Stomach (tissue), 9 donors: Measurements from ENCODE around the gene MPZL1. TPM values are rescaled to one million over a fixed set of nuclear protein-coding genes. Genes with fewer than 3 reads are reported as not detected.

Experiments
- DNase-seq, 2 donors: peaks; one replicate each; pipeline versions ENCODE4 v3.0.0 to v3.0.0-alpha.2; 2013 to 2019
- H3K27ac ChIP-seq, 5 donors: fragments of 200-600 bp in 4 of 5; sonication (generic) in 4 of 5; one replicate each; pipeline ENCODE4 v1.5.1; 2013 to 2019; ENCODE audit warnings: mild to moderate bottlenecking in 1 of 5, moderate library complexity in 1 of 5
- H3K27me3 ChIP-seq, 3 donors: fragments of 200-600 bp; sonication (generic); one replicate each; pipeline ENCODE4 v1.5.1; 2017 to 2019; ENCODE audit warnings: mixed run types in 1 of 3
- H3K36me3 ChIP-seq, 4 donors: fragments of 200-600 bp; sonication (generic); 1 replicate in 3 of 4; 2 replicates in 1 of 4; pipeline ENCODE4 v1.5.1; 2016 to 2019
- H3K4me1 ChIP-seq, 4 donors: fragments of 200-600 bp; sonication (generic); one replicate each; pipeline ENCODE4 v1.5.1; 2016 to 2019
- H3K4me3 ChIP-seq, 4 donors: fragments of 200-600 bp; sonication (generic) in 3 of 4; one replicate each; pipeline ENCODE4 v1.5.1; 2016 to 2019; ENCODE audit warnings: mild to moderate bottlenecking in 1 of 4
- H3K9me3 ChIP-seq, 4 donors: fragments of 200-600 bp; sonication (generic); one replicate each; pipeline ENCODE4 v1.5.1; 2016 to 2019
- EP300 ChIP-seq: sonication (generic); formaldehyde crosslinking; IDR thresholded peaks from one replicate; pipeline ENCODE4 v1.6.1; 2017; ENCODE audit warnings: antibody characterized with exemption
- POLR2A ChIP-seq, 4 donors: fragments of 450-650 bp; IDR thresholded peaks; one replicate each; pipeline ENCODE4 v1.6.1; 2016; ENCODE audit warnings: antibody characterized with exemption in 4 of 4, control low read depth in 2 of 4, mild to moderate bottlenecking in 1 of 4, moderate library complexity in 1 of 4
- POLR2AphosphoS5 ChIP-seq, 3 donors: sonication (generic); formaldehyde crosslinking; IDR thresholded peaks; one replicate each; pipeline ENCODE4 v1.6.1; 2016; ENCODE audit warnings: antibody characterized with exemption in 3 of 3
- WGBS, 5 donors: extraction: QIAGEN DNeasy Blood & Tissue Kit in 3 of 5; methylation state at CpG; one replicate each; pipeline versions ENCODE4 v1.1.5 to v1.1.7; 2013 to 2018; 5-methylcytosine and 5-hydroxymethylcytosine counted together
- intact Hi-C: fragments of 100-400 bp; cut with DNase I; formaldehyde crosslinking; loops from one replicate; pipeline ENCODE4 v1.15.1; 2023; ENCODE audit warnings: low total_unique reads
- polyA plus RNA-seq, 3 donors: library from polyadenylated mRNA; stranded (reverse); fragments of 200-250 nt; gene quantifications; one replicate each; pipeline ENCODE4 v1.2.3, GENCODE V29; 2013
- total RNA-seq, 5 donors: library from RNA; depleted of rRNA; stranded (reverse); fragments of >200 nt; gene quantifications; one replicate each; pipeline versions ENCODE4 v1.1.0 to v1.2.3, GENCODE V29; 2014 to 2016
- TF ChIP-seq, protein P1 (sequence below), 7 experiments: fragments of 450-650 bp in 4 of 7; fragments of 200-600 bp in 3 of 7; sonication (generic) in 3 of 7; IDR thresholded peaks; one replicate each; pipeline ENCODE4 v1.5.1; 2016 to 2019; ENCODE audit warnings: antibody characterized with exemption in 7 of 7, control low read depth in 2 of 7, mild to moderate bottlenecking in 1 of 7
- donor health status: healthy with polysubstance abuse.
- donor health status: Bipolar disorder and iron deficiency.
- donor health status: healthy.

The MPZL1 gene
- total and polyA plus RNA-seq, 8 donors, result 7.2 to 115 (median 30.6) TPM

DNA sequence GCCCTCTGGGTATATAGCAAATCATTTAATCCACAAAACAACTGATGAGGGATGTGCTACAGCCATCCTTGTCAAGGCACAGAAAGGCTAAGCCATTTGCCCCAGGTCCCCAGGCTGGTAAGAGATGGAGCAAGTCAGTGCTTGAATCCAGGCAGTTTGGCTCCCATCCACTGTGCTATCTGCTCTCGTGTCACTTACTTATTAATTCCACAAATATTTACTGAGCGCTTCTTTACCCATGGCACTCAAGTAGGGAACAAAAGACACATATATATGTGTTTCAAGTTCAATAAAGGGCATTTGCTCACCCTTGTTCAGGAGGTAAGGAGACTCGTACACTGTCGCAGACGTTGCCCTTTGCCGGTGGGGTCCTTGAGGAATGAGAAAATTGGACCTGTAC, 38.6 kb upstream of the MPZL1 start:
- TF ChIP-seq POLR2AphosphoS5 (IDR thresholded peaks at IDR 0.05), result no peak
- TF ChIP-seq EP300, result no peak
- TF ChIP-seq, protein P1, sequence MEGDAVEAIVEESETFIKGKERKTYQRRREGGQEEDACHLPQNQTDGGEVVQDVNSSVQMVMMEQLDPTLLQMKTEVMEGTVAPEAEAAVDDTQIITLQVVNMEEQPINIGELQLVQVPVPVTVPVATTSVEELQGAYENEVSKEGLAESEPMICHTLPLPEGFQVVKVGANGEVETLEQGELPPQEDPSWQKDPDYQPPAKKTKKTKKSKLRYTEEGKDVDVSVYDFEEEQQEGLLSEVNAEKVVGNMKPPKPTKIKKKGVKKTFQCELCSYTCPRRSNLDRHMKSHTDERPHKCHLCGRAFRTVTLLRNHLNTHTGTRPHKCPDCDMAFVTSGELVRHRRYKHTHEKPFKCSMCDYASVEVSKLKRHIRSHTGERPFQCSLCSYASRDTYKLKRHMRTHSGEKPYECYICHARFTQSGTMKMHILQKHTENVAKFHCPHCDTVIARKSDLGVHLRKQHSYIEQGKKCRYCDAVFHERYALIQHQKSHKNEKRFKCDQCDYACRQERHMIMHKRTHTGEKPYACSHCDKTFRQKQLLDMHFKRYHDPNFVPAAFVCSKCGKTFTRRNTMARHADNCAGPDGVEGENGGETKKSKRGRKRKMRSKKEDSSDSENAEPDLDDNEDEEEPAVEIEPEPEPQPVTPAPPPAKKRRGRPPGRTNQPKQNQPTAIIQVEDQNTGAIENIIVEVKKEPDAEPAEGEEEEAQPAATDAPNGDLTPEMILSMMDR (IDR thresholded peaks at IDR 0.05), result no peak
- TF ChIP-seq POLR2A (IDR thresholded peaks at IDR 0.05), result no peak
- Histone ChIP-seq H3K9me3 (no peaks in the 10 kb centered on the region), H3K27me3 (no peaks in the 10 kb centered on the region), H3K4me3 (no peak overlapping the region), H3K27ac (peak overlapping the region in 3 of 5 donors; percentile 50 to 76 (median 67)), H3K36me3 (peaks cover 0 to 20% (median 6%) of the 10 kb centered on the region in 4 donors), H3K4me1 (peaks cover 11 to 73% (median 39%) of the 10 kb centered on the region in 4 donors)
- 50 to 65% (median 56%) methylated on average over 6 of the region's 6 CpGs for WGBS, 5 donors
- no peak for DNase-seq
- intact Hi-C loops, result no loop called here

DNA sequence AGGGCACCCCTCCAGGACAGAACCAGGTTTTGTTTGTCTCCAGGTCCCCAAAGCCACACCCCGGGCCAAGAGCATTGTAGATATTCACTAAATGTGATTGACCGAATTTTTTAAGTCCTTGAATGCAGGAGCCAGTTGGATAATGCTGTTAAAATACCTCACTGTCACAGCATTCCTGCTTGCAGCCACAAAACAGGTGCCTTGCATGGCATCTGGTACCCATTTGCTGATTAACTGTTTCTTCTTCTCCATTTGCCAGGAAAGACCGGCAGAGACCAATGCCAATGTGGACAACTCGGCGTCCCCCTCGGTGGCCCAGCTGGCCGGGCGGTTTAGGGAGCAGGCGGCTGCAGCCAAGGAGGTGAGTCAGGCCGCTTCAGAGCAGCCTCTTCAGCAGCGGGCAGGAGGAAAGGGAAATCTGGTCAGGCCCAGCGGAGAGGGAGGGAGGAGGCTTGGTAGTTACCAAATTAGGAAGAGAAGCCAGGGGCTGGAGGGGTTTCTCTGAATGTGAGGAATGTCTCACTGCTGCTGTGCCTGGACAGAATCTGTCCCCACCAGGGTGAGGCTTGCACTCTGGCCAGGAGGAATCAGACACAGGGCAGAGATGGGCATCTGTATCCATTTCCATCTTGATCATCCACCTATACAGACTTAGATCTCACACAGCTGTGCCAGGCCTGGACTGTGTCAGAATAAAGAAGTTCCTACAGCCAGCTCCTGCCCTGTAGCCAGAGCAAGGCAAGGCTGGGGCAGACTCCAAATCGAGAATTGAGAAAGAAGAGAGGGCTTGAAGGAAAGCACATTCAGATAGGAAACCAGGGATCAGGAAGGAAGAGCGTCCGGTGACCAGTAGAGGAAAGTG, 37.9 kb upstream of the MPZL1 start:
- intact Hi-C loops, result no loop called here
- Histone ChIP-seq H3K4me1 (peaks cover 11 to 73% (median 42%) of the 10 kb centered on the region in 4 donors), H3K9me3 (no peaks in the 10 kb centered on the region), H3K27me3 (no peaks in the 10 kb centered on the region), H3K36me3 (peaks cover 0 to 20% (median 6%) of the 10 kb centered on the region in 4 donors), H3K27ac (peak overlapping the region; percentile 26 to 76 (median 57)), H3K4me3 (no peak overlapping the region)
- peak in 1 of 2 donors; percentile 49 for DNase-seq
- peak in 1 of 3 donors; percentile 5 for TF ChIP-seq POLR2AphosphoS5 (IDR thresholded peaks at IDR 0.05)
- TF ChIP-seq, protein P1 (IDR thresholded peaks at IDR 0.05), result no peak
- 50 to 62% (median 55%) methylated on average over 15 of the region's 15 CpGs for WGBS, 5 donors

- TF ChIP-seq POLR2A (IDR thresholded peaks at IDR 0.05), result no peak
- TF ChIP-seq, protein P1 (IDR thresholded peaks at IDR 0.05), result no peak
- TF ChIP-seq POLR2AphosphoS5 (IDR thresholded peaks at IDR 0.05), result no peak
- TF ChIP-seq EP300, result no peak
- no peak for DNase-seq
- 38 to 54% (median 43%) methylated on average over 5 of the region's 5 CpGs for WGBS, 5 donors
- intact Hi-C loops, result loop anchor here (5.0 kb wide), 1 partner anchor 84 kb away; no protein-coding TSS in a partner anchor
- H3K4me3 ChIP-seq, result no peak overlapping the region
- H3K4me1 ChIP-seq, result peaks cover 10 to 62% (median 35%) of the 10 kb centered on the region in 4 donors
- no peaks in the 10 kb centered on the region for H3K9me3 ChIP-seq
- no peaks in the 10 kb centered on the region for H3K27me3 ChIP-seq
- H3K36me3 ChIP-seq, result peaks cover 6 to 33% (median 18%) of the 10 kb centered on the region in 4 donors
- H3K27ac ChIP-seq, result peak overlapping the region in 4 of 5 donors; percentile 41 to 76 (median 58)
Observed at GRCh38 chr1:167685844-167686243, 35.9 kb upstream of the MPZL1 start.

GRCh38 chr1:167687919-167688519, 33.8 kb upstream of the MPZL1 start:
- no peaks in the 10 kb centered on the region for H3K9me3 ChIP-seq
- TF ChIP-seq, protein P1 (IDR thresholded peaks at IDR 0.05), result peak in 5 of 7 experiments; percentile 85 to 96 (median 93)
- no peak for TF ChIP-seq EP300
- TF ChIP-seq POLR2A (IDR thresholded peaks at IDR 0.05), result no peak
- peak in 1 of 3 donors; percentile 39 for TF ChIP-seq POLR2AphosphoS5 (IDR thresholded peaks at IDR 0.05)
- intact Hi-C loops, result loop anchor here (5.0 kb wide), 1 partner anchor 86 kb away; no protein-coding TSS in a partner anchor
- peaks cover 4 to 52% (median 27%) of the 10 kb centered on the region in 4 donors for H3K4me1 ChIP-seq
- H3K4me3 ChIP-seq, result no peak overlapping the region
- DNase-seq, result peak; percentile 84 to 93
- H3K36me3 ChIP-seq, result peaks cover 6 to 55% (median 31%) of the 10 kb centered on the region in 4 donors
- H3K27me3 ChIP-seq, result no peaks in the 10 kb centered on the region
- peak overlapping the region in 1 of 5 donors; percentile 9 for H3K27ac ChIP-seq
- 22 to 28% (median 24%) methylated on average over 7 of the region's 7 CpGs for WGBS, 5 donors
